ENCODE measurements around the gene TTC28. TPM values are rescaled to one million over a fixed set of nuclear protein-coding genes. Genes with fewer than 3 reads are reported as not detected.
A peak's percentile ranks its signal among the peaks of the same experiment; 100 is the strongest.

The TTC28 gene
- total RNA-seq, 1 experiment from 2014 or later, result not detected

GRCh38 chr22:28021998-28022660 is 657.5 kb downstream of the TTC28 start:
- H3K27ac Mint-ChIP-seq (ENCODE audit: low read depth, unreplicated experiment), result no peak overlapping the region
- no peak for DNase-seq (ENCODE audit: unreplicated experiment)
- POLR2A ChIA-PET, result no interaction called here
- TF ChIP-seq, protein P1, sequence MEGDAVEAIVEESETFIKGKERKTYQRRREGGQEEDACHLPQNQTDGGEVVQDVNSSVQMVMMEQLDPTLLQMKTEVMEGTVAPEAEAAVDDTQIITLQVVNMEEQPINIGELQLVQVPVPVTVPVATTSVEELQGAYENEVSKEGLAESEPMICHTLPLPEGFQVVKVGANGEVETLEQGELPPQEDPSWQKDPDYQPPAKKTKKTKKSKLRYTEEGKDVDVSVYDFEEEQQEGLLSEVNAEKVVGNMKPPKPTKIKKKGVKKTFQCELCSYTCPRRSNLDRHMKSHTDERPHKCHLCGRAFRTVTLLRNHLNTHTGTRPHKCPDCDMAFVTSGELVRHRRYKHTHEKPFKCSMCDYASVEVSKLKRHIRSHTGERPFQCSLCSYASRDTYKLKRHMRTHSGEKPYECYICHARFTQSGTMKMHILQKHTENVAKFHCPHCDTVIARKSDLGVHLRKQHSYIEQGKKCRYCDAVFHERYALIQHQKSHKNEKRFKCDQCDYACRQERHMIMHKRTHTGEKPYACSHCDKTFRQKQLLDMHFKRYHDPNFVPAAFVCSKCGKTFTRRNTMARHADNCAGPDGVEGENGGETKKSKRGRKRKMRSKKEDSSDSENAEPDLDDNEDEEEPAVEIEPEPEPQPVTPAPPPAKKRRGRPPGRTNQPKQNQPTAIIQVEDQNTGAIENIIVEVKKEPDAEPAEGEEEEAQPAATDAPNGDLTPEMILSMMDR (IDR thresholded peaks at IDR 0.05; ENCODE audit: unreplicated experiment), result no peak
- H3K4me1 Mint-ChIP-seq (ENCODE audit: insufficient read depth, unreplicated experiment), result peaks cover 10% of the 10 kb centered on the region
- no peak overlapping the region for H3K4me3 Mint-ChIP-seq (ENCODE audit: unreplicated experiment)
- H3K9me3 Mint-ChIP-seq (ENCODE audit: unreplicated experiment), result no peaks in the 10 kb centered on the region
- intact Hi-C loops (cut with micrococcal nuclease), result no loop called here
- BruUV-seq (replicated peaks), result no TSS peak
- peaks cover 6% of the 10 kb centered on the region for H3K36me3 Mint-ChIP-seq (ENCODE audit: insufficient read depth, unreplicated experiment)
- peaks cover 13% of the 10 kb centered on the region for H3K27me3 Mint-ChIP-seq (ENCODE audit: insufficient read depth, unreplicated experiment)
- CTCF ChIA-PET, result interaction anchor here (0.7 to 5.1 kb wide), 5 partner anchors 11 to 807 kb away, joined by 3 to 69 read pairs (median 3); no protein-coding TSS in a partner anchor

DNA sequence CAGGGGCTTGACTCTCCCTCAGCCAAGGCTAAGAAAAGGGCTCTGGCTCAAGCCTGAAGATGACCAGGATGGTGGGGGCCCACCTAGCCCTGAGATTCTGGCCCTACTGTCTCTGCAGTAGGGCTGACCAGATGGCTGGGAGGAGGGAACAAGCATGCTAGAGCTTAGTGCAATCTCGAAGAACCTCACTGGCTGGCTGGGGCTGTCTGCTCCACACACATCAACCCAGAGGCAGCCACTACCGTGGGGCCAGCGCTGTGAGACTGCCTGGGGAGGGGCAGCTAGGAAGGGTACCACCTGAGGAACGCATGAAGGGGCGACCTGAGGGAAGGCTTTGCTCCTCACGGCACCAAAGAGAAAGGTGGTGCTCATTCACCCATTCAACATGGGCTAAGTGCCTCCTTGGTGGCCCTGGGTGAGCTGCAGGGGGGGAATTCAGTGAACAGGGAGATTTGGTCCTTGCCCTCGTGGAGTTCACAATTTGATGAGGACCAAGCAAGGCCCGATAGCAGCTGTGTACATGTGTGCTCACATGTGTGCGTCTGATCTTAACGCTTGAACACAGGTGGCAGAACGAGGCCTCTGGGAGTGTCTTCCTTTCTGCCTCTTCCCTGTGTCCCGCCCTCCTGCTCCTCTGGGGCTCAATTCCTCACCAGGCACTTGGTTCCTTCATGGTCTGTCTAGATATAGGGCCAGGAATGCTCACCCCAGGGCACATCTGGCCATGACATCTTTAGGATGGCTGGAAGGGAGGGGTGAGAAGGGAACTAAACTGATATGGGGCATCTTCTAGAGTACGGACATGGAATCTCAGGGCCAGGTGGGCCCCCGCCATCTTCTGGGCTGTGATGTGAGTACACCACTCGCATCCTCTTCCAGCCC is 658.3 kb downstream of the TTC28 start:
- H3K27me3 Mint-ChIP-seq (ENCODE audit: insufficient read depth, unreplicated experiment), result peaks cover 13% of the 10 kb centered on the region
- H3K27ac Mint-ChIP-seq (ENCODE audit: low read depth, unreplicated experiment), result no peak overlapping the region
- TF ChIP-seq, protein P1 (IDR thresholded peaks at IDR 0.05; ENCODE audit: unreplicated experiment), result no peak
- DNase-seq (ENCODE audit: unreplicated experiment), result no peak
- peaks cover 10% of the 10 kb centered on the region for H3K4me1 Mint-ChIP-seq (ENCODE audit: insufficient read depth, unreplicated experiment)
- BruUV-seq (replicated peaks), result no TSS peak
- no peak overlapping the region for H3K4me3 Mint-ChIP-seq (ENCODE audit: unreplicated experiment)
- intact Hi-C loops (cut with micrococcal nuclease), result no loop called here
- H3K9me3 Mint-ChIP-seq (ENCODE audit: unreplicated experiment), result no peaks in the 10 kb centered on the region
- peaks cover 6% of the 10 kb centered on the region for H3K36me3 Mint-ChIP-seq (ENCODE audit: insufficient read depth, unreplicated experiment)
- ChIA-PET POLR2A (no interaction called here), CTCF (interaction anchor here (0.5 to 5.1 kb wide), 17 partner anchors 11 to 1349 kb away, joined by 3 to 69 read pairs (median 5); no protein-coding TSS in a partner anchor)

DNA sequence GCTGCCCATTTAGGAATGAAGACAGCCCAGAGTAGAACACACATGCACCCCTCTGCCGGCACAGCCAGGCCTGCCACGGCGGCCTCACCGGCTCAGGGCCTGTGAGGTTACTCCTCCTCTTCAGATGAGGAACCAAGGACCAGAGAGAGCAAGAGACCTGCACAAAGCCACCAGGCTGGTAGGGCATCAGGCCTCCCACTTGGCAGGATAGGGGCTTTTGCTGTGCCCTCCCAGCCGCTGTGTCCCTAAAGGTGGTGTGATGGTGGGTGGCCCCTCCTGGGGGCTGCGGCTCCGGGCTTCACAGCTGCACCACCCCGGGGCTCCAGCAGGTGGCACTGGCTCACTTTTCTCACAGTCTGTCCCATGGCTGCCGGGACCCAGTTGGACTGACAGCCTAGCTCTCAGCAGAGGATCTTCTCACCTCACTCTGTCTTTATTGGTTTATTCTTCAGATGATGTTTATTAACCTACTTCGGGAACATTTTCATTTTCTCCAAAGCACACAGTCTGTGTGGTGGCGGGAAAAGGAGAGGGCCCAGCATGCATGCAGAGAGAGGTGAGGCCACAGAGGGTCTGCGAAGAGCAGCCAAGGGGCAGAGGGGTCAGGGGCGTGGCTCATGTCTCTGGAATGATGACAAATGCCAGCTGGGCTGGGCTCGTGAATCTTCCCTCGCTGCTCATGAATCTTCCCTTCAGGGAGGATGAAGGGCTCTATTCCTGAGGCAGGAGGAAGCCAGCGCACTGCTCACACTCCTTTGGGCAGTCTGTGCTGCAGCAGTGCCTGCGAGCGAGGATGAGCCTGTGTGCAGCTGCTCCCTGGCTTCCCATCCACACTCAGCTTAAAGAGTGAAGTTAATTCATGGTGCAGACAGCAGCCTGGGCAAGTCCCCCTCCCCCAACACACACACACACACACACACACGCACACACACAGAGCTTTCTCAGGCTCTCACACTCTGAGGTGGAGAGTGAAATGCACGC is 659.5 kb downstream of the TTC28 start:
- Mint-ChIP-seq H3K4me1 (ENCODE audit: insufficient read depth, unreplicated experiment) (peaks cover 10% of the 10 kb centered on the region), H3K27ac (ENCODE audit: low read depth, unreplicated experiment) (no peak overlapping the region), H3K9me3 (ENCODE audit: unreplicated experiment) (no peaks in the 10 kb centered on the region), H3K27me3 (ENCODE audit: insufficient read depth, unreplicated experiment) (peaks cover 13% of the 10 kb centered on the region), H3K36me3 (ENCODE audit: insufficient read depth, unreplicated experiment) (peaks cover 6% of the 10 kb centered on the region), H3K4me3 (ENCODE audit: unreplicated experiment) (no peak overlapping the region)
- intact Hi-C loops (cut with micrococcal nuclease), result loop anchor here (1.0 kb wide), 1 partner anchor 574 kb away; no protein-coding TSS in a partner anchor
- TF ChIP-seq, protein P1 (IDR thresholded peaks at IDR 0.05; ENCODE audit: unreplicated experiment), result peak; percentile 86
- ChIA-PET POLR2A (interaction anchor here (0.6 kb wide), 2 partner anchors 156 to 1018 kb away, joined by 3 to 4 read pairs; no protein-coding TSS in a partner anchor), CTCF (interaction anchor here (0.5 to 5.1 kb wide), 45 partner anchors 8 to 1348 kb away, joined by 3 to 69 read pairs (median 4); no protein-coding TSS in a partner anchor)
- peak; percentile 62 for DNase-seq (ENCODE audit: unreplicated experiment)
- BruUV-seq (replicated peaks), result no TSS peak
